K562 (cell line): Measurements from ENCODE around the gene C2. TPM values are rescaled to one million over a fixed set of nuclear protein-coding genes. Genes with fewer than 3 reads are reported as not detected.

Source experiments
- HMGN3 ChIP-seq: IDR thresholded peaks from 2 replicates; pipeline ENCODE4 v1.6.1; 2011; ENCODE audit warnings: borderline replicate concordance, low read depth, mild to moderate bottlenecking, mixed read lengths, low read length; ENCODE audit not compliant: insufficient read length; ENCODE audit errors: extremely low read depth
- MAZ ChIP-seq, 2 experiments: fragments of 450-650 bp in 1 of 2; sonication (generic) in 1 of 2; formaldehyde crosslinking; IDR thresholded peaks in 1 of 2; conservative IDR thresholded peaks in 1 of 2; 2 replicates each; pipeline versions ENCODE4 v1.4.0 to v1.5.0; 2020; ENCODE audit warnings: mild to moderate bottlenecking in 1 of 2, missing genetic modification reagents in 1 of 2
- MECOM ChIP-seq: fragments of 250-450 bp; sonication (Bioruptor Pico); IDR thresholded peaks from 2 replicates; pipeline ENCODE4 v1.8.0; 2022; ENCODE audit warnings: inconsistent platforms
- NR2C1 ChIP-seq, 2 experiments: fragments of 450-650 bp; IDR thresholded peaks; 2 replicates each; pipeline ENCODE4 v1.6.1; 2017; ENCODE audit warnings: mild to moderate bottlenecking in 2 of 2, antibody characterized with exemption in 1 of 2, inconsistent platforms in 1 of 2, missing compliant biosample characterization in 1 of 2, missing genetic modification characterization in 1 of 2
- TEAD1 ChIP-seq, 2 experiments: fragments of 450-650 bp in 1 of 2; sonication (generic) in 1 of 2; formaldehyde crosslinking; IDR thresholded peaks; 2 replicates each; pipeline versions ENCODE4 v1.4.0 to v1.8.0; 2020 to 2022; ENCODE audit warnings: mild to moderate bottlenecking in 2 of 2, missing genetic modification reagents in 1 of 2
- polyA plus RNA-seq, 8 experiments: library from polyadenylated mRNA; depleted of rRNA in 4 of 8; stranded (reverse) in 5 of 8; unstranded in 3 of 8; fragments of >200 nt; fragmentation: Nextera tagmentation in 2 of 8; fragmentation: Illumina TruSeq in 1 of 8; extraction: Ambion mirVana in 2 of 8; extraction: Trizol in 1 of 8; gene quantifications; 2 replicates each; pipeline versions ENCODE4 v1.2.1 to v1.2.3, GENCODE V29; 2011 to 2014; ENCODE audit warnings: inconsistent platforms in 1 of 8, missing spikeins in 1 of 8
- total RNA-seq, 7 experiments: library from RNA; depleted of rRNA in 6 of 7; stranded (reverse); fragments of >200 nt in 6 of 7; fragmentation: Illumina TruSeq in 2 of 7; extraction: Trizol in 2 of 7; gene quantifications; 2 replicates each; pipeline versions ENCODE4 v1.2.1 to v1.2.3, GENCODE V29; 2011 to 2021; ENCODE audit warnings: low replicate concordance in 1 of 7
- TF ChIP-seq, protein P1 (sequence below): fragments of 450-650 bp; IDR thresholded peaks from 2 replicates; pipeline ENCODE4 v1.6.1; 2017; ENCODE audit warnings: antibody characterized with exemption, mild to moderate bottlenecking
- TF ChIP-seq, protein P2 (sequence below): fragments of 450-650 bp; IDR thresholded peaks from 2 replicates; pipeline ENCODE4 v1.6.1; 2016; ENCODE audit warnings: mild to moderate bottlenecking, moderate library complexity
- TF ChIP-seq, protein P3 (sequence below): fragments of 250-450 bp; sonication (Bioruptor Pico); IDR thresholded peaks from 2 replicates; pipeline ENCODE4 v1.5.0; 2020; ENCODE audit warnings: mild to moderate bottlenecking

C2 gene
- total and polyA plus RNA-seq, 9 of the 15 experiments (the other 6 are each of a cell fraction or from before 2014, with no cell fraction given) = 0.05 to 1.1 (median 0.39) TPM; not detected in 1

DNA sequence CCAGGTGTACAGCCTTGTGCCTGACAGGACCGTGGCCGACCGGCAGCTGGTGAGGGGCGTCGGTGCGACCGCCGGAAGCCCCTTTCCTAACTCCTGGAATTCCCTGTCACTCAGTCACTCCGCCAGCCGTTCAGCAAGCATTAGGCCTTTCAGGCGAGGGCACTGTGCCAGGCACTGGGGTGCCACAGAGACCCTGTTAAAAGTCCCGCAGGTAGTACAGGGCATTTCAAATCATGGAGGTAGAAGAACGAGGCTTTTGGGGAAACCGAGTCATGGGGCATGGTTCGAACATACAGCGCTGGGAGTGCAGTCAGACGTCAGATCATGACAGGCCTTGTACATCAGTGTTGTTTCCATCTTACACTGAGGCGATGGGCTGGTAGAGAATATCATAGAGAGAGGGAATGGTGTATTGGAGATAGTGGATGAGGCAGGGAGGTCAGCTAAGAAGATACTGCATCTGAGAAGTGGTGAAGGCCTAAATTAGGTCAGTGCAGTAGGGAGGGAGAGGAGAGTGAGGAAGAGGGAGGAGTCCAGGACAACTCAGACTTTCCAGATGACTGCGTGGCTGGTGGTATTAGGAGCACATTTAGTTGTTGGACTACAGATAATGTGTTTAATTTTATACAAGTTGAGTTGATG, 45.3 kb downstream of the C2 start (continued):
- TF ChIP-seq, protein P1, sequence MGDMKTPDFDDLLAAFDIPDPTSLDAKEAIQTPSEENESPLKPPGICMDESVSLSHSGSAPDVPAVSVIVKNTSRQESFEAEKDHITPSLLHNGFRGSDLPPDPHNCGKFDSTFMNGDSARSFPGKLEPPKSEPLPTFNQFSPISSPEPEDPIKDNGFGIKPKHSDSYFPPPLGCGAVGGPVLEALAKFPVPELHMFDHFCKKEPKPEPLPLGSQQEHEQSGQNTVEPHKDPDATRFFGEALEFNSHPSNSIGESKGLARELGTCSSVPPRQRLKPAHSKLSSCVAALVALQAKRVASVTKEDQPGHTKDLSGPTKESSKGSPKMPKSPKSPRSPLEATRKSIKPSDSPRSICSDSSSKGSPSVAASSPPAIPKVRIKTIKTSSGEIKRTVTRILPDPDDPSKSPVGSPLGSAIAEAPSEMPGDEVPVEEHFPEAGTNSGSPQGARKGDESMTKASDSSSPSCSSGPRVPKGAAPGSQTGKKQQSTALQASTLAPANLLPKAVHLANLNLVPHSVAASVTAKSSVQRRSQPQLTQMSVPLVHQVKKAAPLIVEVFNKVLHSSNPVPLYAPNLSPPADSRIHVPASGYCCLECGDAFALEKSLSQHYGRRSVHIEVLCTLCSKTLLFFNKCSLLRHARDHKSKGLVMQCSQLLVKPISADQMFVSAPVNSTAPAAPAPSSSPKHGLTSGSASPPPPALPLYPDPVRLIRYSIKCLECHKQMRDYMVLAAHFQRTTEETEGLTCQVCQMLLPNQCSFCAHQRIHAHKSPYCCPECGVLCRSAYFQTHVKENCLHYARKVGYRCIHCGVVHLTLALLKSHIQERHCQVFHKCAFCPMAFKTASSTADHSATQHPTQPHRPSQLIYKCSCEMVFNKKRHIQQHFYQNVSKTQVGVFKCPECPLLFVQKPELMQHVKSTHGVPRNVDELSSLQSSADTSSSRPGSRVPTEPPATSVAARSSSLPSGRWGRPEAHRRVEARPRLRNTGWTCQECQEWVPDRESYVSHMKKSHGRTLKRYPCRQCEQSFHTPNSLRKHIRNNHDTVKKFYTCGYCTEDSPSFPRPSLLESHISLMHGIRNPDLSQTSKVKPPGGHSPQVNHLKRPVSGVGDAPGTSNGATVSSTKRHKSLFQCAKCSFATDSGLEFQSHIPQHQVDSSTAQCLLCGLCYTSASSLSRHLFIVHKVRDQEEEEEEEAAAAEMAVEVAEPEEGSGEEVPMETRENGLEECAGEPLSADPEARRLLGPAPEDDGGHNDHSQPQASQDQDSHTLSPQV = peak; percentile 95
- TF ChIP-seq, protein P2, sequence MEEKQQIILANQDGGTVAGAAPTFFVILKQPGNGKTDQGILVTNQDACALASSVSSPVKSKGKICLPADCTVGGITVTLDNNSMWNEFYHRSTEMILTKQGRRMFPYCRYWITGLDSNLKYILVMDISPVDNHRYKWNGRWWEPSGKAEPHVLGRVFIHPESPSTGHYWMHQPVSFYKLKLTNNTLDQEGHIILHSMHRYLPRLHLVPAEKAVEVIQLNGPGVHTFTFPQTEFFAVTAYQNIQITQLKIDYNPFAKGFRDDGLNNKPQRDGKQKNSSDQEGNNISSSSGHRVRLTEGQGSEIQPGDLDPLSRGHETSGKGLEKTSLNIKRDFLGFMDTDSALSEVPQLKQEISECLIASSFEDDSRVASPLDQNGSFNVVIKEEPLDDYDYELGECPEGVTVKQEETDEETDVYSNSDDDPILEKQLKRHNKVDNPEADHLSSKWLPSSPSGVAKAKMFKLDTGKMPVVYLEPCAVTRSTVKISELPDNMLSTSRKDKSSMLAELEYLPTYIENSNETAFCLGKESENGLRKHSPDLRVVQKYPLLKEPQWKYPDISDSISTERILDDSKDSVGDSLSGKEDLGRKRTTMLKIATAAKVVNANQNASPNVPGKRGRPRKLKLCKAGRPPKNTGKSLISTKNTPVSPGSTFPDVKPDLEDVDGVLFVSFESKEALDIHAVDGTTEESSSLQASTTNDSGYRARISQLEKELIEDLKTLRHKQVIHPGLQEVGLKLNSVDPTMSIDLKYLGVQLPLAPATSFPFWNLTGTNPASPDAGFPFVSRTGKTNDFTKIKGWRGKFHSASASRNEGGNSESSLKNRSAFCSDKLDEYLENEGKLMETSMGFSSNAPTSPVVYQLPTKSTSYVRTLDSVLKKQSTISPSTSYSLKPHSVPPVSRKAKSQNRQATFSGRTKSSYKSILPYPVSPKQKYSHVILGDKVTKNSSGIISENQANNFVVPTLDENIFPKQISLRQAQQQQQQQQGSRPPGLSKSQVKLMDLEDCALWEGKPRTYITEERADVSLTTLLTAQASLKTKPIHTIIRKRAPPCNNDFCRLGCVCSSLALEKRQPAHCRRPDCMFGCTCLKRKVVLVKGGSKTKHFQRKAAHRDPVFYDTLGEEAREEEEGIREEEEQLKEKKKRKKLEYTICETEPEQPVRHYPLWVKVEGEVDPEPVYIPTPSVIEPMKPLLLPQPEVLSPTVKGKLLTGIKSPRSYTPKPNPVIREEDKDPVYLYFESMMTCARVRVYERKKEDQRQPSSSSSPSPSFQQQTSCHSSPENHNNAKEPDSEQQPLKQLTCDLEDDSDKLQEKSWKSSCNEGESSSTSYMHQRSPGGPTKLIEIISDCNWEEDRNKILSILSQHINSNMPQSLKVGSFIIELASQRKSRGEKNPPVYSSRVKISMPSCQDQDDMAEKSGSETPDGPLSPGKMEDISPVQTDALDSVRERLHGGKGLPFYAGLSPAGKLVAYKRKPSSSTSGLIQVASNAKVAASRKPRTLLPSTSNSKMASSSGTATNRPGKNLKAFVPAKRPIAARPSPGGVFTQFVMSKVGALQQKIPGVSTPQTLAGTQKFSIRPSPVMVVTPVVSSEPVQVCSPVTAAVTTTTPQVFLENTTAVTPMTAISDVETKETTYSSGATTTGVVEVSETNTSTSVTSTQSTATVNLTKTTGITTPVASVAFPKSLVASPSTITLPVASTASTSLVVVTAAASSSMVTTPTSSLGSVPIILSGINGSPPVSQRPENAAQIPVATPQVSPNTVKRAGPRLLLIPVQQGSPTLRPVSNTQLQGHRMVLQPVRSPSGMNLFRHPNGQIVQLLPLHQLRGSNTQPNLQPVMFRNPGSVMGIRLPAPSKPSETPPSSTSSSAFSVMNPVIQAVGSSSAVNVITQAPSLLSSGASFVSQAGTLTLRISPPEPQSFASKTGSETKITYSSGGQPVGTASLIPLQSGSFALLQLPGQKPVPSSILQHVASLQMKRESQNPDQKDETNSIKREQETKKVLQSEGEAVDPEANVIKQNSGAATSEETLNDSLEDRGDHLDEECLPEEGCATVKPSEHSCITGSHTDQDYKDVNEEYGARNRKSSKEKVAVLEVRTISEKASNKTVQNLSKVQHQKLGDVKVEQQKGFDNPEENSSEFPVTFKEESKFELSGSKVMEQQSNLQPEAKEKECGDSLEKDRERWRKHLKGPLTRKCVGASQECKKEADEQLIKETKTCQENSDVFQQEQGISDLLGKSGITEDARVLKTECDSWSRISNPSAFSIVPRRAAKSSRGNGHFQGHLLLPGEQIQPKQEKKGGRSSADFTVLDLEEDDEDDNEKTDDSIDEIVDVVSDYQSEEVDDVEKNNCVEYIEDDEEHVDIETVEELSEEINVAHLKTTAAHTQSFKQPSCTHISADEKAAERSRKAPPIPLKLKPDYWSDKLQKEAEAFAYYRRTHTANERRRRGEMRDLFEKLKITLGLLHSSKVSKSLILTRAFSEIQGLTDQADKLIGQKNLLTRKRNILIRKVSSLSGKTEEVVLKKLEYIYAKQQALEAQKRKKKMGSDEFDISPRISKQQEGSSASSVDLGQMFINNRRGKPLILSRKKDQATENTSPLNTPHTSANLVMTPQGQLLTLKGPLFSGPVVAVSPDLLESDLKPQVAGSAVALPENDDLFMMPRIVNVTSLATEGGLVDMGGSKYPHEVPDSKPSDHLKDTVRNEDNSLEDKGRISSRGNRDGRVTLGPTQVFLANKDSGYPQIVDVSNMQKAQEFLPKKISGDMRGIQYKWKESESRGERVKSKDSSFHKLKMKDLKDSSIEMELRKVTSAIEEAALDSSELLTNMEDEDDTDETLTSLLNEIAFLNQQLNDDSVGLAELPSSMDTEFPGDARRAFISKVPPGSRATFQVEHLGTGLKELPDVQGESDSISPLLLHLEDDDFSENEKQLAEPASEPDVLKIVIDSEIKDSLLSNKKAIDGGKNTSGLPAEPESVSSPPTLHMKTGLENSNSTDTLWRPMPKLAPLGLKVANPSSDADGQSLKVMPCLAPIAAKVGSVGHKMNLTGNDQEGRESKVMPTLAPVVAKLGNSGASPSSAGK = peak; percentile 98
- TF ChIP-seq MECOM (CRISPR knock-in tag) (peak; percentile 64), HMGN3 (peak; percentile 18), NR2C1 (IDR thresholded peaks at IDR 0.05) (0 out of 2 replicates have a peak, but pooled peaks have one; percentile 23), NR2C1 (tag; IDR thresholded peaks at IDR 0.05) (peak; percentile 60; the same call in 1 of the 2 replicates), TEAD1 (CRISPR knock-in tag; IDR thresholded peaks at IDR 0.05) (0 out of 4 replicates have a peak, but pooled peaks of 1 of the 2 experiments have one; percentile 7), MAZ (CRISPR knock-in tag; conservative IDR thresholded peaks at IDR 0.05 in 1 of 2, IDR thresholded peaks at IDR 0.05 in 1 of 2) (no peak)
- TF ChIP-seq, protein P3, sequence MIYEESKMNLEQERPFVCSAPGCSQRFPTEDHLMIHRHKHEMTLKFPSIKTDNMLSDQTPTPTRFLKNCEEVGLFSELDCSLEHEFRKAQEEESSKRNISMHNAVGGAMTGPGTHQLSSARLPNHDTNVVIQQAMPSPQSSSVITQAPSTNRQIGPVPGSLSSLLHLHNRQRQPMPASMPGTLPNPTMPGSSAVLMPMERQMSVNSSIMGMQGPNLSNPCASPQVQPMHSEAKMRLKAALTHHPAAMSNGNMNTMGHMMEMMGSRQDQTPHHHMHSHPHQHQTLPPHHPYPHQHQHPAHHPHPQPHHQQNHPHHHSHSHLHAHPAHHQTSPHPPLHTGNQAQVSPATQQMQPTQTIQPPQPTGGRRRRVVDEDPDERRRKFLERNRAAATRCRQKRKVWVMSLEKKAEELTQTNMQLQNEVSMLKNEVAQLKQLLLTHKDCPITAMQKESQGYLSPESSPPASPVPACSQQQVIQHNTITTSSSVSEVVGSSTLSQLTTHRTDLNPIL (CRISPR knock-in tag) = 0 out of 2 replicates have a peak, but pooled peaks have one; percentile 38
